ENCODE measurements around the gene LY6G5C. TPM values are rescaled to one million over a fixed set of nuclear protein-coding genes. Genes with fewer than 3 reads are reported as not detected.

LY6G5C gene
- total and polyA plus RNA-seq, 2 experiments from 2014 or later: 2.1 TPM; not detected in 1

- no peak overlapping the region for H3K4me2 ChIP-seq
- DNase-seq (ENCODE audit: low spot score): no peak
- H4K20me1 ChIP-seq (replicated peaks; ENCODE audit: insufficient read depth): peaks cover 46% of the 10 kb centered on the region
- no peaks in the 10 kb centered on the region; the same call in 2 of the 3 replicates for H3K9me3 Mint-ChIP-seq
- no peak overlapping the region for H2AFZ ChIP-seq
- H3K36me3 Mint-ChIP-seq (ENCODE audit: low read depth): peaks cover 99% of the 10 kb centered on the region
- H3K4me1 ChIP-seq (ENCODE audit: insufficient read depth): no peaks in the 10 kb centered on the region
- H3K27ac ChIP-seq (ENCODE audit: low read depth): peak overlapping the region; percentile 66; the same call in 1 of the 2 replicates
- H3K36me3 ChIP-seq (ENCODE audit: insufficient read depth): peaks cover 78% of the 10 kb centered on the region
- H3K4me1 Mint-ChIP-seq: no peaks in the 10 kb centered on the region
- H3K9me2 ChIP-seq (ENCODE audit: insufficient read depth): no peaks in the 10 kb centered on the region
- no peak for ATAC-seq
- peaks cover 73% of the 10 kb centered on the region for H3F3A ChIP-seq (replicated peaks; ENCODE audit: low read depth)
- TF ChIP-seq POLR2AphosphoS5 (IDR thresholded peaks at IDR 0.05; ENCODE audit: low read depth) (peak; percentile 48; the same call in 1 of the 2 replicates), CREB1 (CRISPR knock-in tag; IDR thresholded peaks at IDR 0.05; ENCODE audit: low read depth) (no peak)
- H3K27me3 Mint-ChIP-seq (ENCODE audit: insufficient read depth, low read depth, poor library complexity): peaks cover 4% of the 10 kb centered on the region
- H3K27ac Mint-ChIP-seq: no peak overlapping the region
- peaks cover 26% of the 10 kb centered on the region for H3K79me2 ChIP-seq (replicated peaks; ENCODE audit: insufficient read depth)
- no peaks in the 10 kb centered on the region for H3K27me3 ChIP-seq (ENCODE audit: insufficient read depth)
- no peak overlapping the region for H3K4me3 ChIP-seq
- H3K4me3 Mint-ChIP-seq: no peak overlapping the region; the same call in 2 of the 3 replicates
Measured at GRCh38 chr6:31632279-31632946, 48.5 kb downstream of the LY6G5C start.

GRCh38 chr6:31631681-31632278, 49.1 kb downstream of the LY6G5C start:
- DNase-seq (ENCODE audit: low spot score) (no peak), ATAC-seq (peak; percentile 10)
- H4K20me1 ChIP-seq (replicated peaks; ENCODE audit: insufficient read depth): peaks cover 51% of the 10 kb centered on the region
- H3F3A ChIP-seq (replicated peaks; ENCODE audit: low read depth): peaks cover 67% of the 10 kb centered on the region
- H3K27ac Mint-ChIP-seq: no peak overlapping the region
- no peak overlapping the region for H3K4me2 ChIP-seq
- no peaks in the 10 kb centered on the region for H3K9me2 ChIP-seq (ENCODE audit: insufficient read depth)
- no peaks in the 10 kb centered on the region; the same call in 2 of the 3 replicates for H3K9me3 Mint-ChIP-seq
- H3K4me1 ChIP-seq (ENCODE audit: insufficient read depth): no peaks in the 10 kb centered on the region
- no peaks in the 10 kb centered on the region for H3K4me1 Mint-ChIP-seq
- no peaks in the 10 kb centered on the region for H3K27me3 ChIP-seq (ENCODE audit: insufficient read depth)
- H2AFZ ChIP-seq: no peak overlapping the region
- H3K36me3 ChIP-seq (ENCODE audit: insufficient read depth): peaks cover 78% of the 10 kb centered on the region
- H3K27ac ChIP-seq (ENCODE audit: low read depth): no peak overlapping the region
- H3K79me2 ChIP-seq (replicated peaks; ENCODE audit: insufficient read depth): peaks cover 26% of the 10 kb centered on the region
- H3K36me3 Mint-ChIP-seq (ENCODE audit: low read depth): peaks cover 99% of the 10 kb centered on the region
- no peak overlapping the region for H3K4me3 Mint-ChIP-seq
- peaks cover 3% of the 10 kb centered on the region for H3K27me3 Mint-ChIP-seq (ENCODE audit: insufficient read depth, low read depth, poor library complexity)
- H3K4me3 ChIP-seq: no peak overlapping the region
- TF ChIP-seq CREB1 (CRISPR knock-in tag; IDR thresholded peaks at IDR 0.05; ENCODE audit: low read depth): no peak
- TF ChIP-seq, protein P1, sequence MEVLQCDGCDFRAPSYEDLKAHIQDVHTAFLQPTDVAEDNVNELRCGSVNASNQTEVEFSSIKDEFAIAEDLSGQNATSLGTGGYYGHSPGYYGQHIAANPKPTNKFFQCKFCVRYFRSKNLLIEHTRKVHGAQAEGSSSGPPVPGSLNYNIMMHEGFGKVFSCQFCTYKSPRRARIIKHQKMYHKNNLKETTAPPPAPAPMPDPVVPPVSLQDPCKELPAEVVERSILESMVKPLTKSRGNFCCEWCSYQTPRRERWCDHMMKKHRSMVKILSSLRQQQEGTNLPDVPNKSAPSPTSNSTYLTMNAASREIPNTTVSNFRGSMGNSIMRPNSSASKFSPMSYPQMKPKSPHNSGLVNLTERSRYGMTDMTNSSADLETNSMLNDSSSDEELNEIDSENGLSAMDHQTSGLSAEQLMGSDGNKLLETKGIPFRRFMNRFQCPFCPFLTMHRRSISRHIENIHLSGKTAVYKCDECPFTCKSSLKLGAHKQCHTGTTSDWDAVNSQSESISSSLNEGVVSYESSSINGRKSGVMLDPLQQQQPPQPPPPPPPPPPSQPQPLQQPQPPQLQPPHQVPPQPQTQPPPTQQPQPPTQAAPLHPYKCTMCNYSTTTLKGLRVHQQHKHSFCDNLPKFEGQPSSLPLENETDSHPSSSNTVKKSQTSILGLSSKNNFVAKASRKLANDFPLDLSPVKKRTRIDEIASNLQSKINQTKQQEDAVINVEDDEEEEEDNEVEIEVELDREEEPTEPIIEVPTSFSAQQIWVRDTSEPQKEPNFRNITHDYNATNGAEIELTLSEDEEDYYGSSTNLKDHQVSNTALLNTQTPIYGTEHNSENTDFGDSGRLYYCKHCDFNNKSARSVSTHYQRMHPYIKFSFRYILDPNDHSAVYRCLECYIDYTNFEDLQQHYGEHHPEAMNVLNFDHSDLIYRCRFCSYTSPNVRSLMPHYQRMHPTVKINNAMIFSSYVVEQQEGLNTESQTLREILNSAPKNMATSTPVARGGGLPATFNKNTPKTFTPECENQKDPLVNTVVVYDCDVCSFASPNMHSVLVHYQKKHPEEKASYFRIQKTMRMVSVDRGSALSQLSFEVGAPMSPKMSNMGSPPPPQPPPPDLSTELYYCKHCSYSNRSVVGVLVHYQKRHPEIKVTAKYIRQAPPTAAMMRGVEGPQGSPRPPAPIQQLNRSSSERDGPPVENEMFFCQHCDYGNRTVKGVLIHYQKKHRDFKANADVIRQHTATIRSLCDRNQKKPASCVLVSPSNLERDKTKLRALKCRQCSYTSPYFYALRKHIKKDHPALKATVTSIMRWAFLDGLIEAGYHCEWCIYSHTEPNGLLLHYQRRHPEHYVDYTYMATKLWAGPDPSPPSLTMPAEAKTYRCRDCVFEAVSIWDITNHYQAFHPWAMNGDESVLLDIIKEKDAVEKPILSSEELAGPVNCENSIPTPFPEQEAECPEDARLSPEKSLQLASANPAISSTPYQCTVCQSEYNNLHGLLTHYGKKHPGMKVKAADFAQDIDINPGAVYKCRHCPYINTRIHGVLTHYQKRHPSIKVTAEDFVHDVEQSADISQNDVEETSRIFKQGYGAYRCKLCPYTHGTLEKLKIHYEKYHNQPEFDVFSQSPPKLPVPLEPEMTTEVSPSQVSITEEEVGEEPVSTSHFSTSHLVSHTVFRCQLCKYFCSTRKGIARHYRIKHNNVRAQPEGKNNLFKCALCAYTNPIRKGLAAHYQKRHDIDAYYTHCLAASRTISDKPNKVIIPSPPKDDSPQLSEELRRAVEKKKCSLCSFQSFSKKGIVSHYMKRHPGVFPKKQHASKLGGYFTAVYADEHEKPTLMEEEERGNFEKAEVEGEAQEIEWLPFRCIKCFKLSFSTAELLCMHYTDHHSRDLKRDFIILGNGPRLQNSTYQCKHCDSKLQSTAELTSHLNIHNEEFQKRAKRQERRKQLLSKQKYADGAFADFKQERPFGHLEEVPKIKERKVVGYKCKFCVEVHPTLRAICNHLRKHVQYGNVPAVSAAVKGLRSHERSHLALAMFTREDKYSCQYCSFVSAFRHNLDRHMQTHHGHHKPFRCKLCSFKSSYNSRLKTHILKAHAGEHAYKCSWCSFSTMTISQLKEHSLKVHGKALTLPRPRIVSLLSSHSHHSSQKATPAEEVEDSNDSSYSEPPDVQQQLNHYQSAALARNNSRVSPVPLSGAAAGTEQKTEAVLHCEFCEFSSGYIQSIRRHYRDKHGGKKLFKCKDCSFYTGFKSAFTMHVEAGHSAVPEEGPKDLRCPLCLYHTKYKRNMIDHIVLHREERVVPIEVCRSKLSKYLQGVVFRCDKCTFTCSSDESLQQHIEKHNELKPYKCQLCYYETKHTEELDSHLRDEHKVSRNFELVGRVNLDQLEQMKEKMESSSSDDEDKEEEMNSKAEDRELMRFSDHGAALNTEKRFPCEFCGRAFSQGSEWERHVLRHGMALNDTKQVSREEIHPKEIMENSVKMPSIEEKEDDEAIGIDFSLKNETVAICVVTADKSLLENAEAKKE (CRISPR knock-in tag; IDR thresholded peaks at IDR 0.05): no peak
- no peak for TF ChIP-seq STAT1 (IDR thresholded peaks at IDR 0.05; ENCODE audit: unreplicated experiment)
- TF ChIP-seq, protein P2, sequence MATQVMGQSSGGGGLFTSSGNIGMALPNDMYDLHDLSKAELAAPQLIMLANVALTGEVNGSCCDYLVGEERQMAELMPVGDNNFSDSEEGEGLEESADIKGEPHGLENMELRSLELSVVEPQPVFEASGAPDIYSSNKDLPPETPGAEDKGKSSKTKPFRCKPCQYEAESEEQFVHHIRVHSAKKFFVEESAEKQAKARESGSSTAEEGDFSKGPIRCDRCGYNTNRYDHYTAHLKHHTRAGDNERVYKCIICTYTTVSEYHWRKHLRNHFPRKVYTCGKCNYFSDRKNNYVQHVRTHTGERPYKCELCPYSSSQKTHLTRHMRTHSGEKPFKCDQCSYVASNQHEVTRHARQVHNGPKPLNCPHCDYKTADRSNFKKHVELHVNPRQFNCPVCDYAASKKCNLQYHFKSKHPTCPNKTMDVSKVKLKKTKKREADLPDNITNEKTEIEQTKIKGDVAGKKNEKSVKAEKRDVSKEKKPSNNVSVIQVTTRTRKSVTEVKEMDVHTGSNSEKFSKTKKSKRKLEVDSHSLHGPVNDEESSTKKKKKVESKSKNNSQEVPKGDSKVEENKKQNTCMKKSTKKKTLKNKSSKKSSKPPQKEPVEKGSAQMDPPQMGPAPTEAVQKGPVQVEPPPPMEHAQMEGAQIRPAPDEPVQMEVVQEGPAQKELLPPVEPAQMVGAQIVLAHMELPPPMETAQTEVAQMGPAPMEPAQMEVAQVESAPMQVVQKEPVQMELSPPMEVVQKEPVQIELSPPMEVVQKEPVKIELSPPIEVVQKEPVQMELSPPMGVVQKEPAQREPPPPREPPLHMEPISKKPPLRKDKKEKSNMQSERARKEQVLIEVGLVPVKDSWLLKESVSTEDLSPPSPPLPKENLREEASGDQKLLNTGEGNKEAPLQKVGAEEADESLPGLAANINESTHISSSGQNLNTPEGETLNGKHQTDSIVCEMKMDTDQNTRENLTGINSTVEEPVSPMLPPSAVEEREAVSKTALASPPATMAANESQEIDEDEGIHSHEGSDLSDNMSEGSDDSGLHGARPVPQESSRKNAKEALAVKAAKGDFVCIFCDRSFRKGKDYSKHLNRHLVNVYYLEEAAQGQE (IDR thresholded peaks at IDR 0.05; ENCODE audit: unreplicated experiment): no peak
- TF ChIP-seq ZNF114 (CRISPR knock-in tag; IDR thresholded peaks at IDR 0.05): no peak
- no peak for TF ChIP-seq EZH2phosphoT487 (IDR thresholded peaks at IDR 0.05; ENCODE audit: unreplicated experiment)
- TF ChIP-seq NANOG (IDR thresholded peaks at IDR 0.05; ENCODE audit: borderline replicate concordance): no peak
- TF ChIP-seq, protein P3, sequence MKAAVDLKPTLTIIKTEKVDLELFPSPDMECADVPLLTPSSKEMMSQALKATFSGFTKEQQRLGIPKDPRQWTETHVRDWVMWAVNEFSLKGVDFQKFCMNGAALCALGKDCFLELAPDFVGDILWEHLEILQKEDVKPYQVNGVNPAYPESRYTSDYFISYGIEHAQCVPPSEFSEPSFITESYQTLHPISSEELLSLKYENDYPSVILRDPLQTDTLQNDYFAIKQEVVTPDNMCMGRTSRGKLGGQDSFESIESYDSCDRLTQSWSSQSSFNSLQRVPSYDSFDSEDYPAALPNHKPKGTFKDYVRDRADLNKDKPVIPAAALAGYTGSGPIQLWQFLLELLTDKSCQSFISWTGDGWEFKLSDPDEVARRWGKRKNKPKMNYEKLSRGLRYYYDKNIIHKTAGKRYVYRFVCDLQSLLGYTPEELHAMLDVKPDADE (IDR thresholded peaks at IDR 0.05): no peak
- no peak for TF ChIP-seq ZNF331 (CRISPR knock-in tag; IDR thresholded peaks at IDR 0.05; ENCODE audit: low read depth)

Measured in GM23338 (cell line).